Lower leg skin (tissue), 3 donors: Measurements from ENCODE around the gene DNAH14.

ENCODE experiments used
- POLR2A ChIP-seq, 2 donors: fragments of 450-650 bp; IDR thresholded peaks; one replicate each; pipeline ENCODE4 v1.6.1; 2016 to 2017; ENCODE audit warnings: antibody characterized with exemption in 2 of 2, mild to moderate bottlenecking in 1 of 2, moderate library complexity in 1 of 2
- TF ChIP-seq, protein P1 (sequence below), 3 donors: fragments of 450-650 bp; IDR thresholded peaks; one replicate each; pipeline ENCODE4 v1.5.1; 2016; ENCODE audit warnings: antibody characterized with exemption in 3 of 3, mild to moderate bottlenecking in 3 of 3, moderate library complexity in 2 of 3

DNA sequence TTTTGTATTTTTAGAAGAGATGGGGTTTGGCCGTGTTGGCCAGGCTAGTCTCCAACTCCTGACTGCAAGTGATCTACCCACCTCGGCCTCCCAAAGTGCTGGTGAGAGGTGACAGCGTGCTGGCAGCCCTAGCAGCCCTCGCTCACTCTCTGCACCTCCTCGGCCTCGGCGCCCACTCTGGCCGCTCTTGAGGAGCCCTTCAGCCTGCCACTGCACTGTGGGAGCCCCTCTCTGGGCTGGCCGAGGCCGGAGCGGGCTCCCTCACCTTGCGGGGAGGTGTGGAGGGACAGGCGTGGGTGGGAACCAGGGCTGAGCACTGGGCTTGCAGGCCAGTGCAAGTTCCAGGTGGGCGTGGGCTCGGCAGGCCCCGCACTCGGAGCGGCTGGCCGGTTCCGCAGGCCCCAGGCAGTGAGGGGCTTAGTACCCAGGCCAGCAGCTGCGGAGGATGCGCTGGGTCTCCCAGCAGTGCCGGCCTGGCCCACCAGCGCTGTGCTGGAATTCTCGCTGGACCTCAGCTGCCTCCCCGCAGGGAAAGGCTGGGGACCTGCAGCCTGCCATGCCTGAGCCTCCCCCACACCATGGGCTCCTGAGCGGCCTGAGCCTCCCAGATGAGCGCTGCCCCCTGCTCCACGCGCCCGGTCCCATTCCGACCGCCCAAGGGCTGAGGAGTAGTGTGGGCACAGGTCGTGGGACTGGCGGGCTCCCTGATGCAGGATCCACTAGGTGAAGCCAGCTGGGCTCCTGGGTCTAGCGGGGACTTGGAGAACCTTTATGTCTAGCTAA is 501.8 kb downstream of the DNAH14 start:
- TF ChIP-seq, protein P1, sequence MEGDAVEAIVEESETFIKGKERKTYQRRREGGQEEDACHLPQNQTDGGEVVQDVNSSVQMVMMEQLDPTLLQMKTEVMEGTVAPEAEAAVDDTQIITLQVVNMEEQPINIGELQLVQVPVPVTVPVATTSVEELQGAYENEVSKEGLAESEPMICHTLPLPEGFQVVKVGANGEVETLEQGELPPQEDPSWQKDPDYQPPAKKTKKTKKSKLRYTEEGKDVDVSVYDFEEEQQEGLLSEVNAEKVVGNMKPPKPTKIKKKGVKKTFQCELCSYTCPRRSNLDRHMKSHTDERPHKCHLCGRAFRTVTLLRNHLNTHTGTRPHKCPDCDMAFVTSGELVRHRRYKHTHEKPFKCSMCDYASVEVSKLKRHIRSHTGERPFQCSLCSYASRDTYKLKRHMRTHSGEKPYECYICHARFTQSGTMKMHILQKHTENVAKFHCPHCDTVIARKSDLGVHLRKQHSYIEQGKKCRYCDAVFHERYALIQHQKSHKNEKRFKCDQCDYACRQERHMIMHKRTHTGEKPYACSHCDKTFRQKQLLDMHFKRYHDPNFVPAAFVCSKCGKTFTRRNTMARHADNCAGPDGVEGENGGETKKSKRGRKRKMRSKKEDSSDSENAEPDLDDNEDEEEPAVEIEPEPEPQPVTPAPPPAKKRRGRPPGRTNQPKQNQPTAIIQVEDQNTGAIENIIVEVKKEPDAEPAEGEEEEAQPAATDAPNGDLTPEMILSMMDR (IDR thresholded peaks at IDR 0.05): no peak
- no peak for TF ChIP-seq POLR2A (IDR thresholded peaks at IDR 0.05)
